PFSK-1 (cell line): ENCODE results near the gene AMACR.

Experiments used
- FOXP2 ChIP-seq: optimal IDR thresholded peaks from 2 replicates; pipeline ENCODE3; 2011; ENCODE audit warnings: borderline replicate concordance, control low read depth, inconsistent platforms; ENCODE audit not compliant: insufficient read depth; ENCODE audit errors: extremely low read length, extremely low read depth
- POLR2AphosphoS5 ChIP-seq: IDR thresholded peaks from 2 replicates; pipeline ENCODE4 v1.6.1; 2012; ENCODE audit warnings: low read depth, mild to moderate bottlenecking, control low read depth, low read length, moderate library complexity
- SIN3A ChIP-seq: IDR thresholded peaks from 2 replicates; pipeline ENCODE4 v1.6.1; 2012; ENCODE audit warnings: mild to moderate bottlenecking, low read length, moderate library complexity, borderline replicate concordance; ENCODE audit not compliant: insufficient read depth
- TAF1 ChIP-seq: IDR thresholded peaks from 2 replicates; pipeline ENCODE4 v1.6.1; 2012; ENCODE audit warnings: low read length, control low read depth, borderline replicate concordance; ENCODE audit not compliant: insufficient read depth
- TF ChIP-seq, protein P1 (sequence below), 2 experiments: IDR thresholded peaks; 2 replicates each; pipeline versions ENCODE4 v1.6.1 to v1.8.0; 2011 to 2012; ENCODE audit warnings: low read depth in 2 of 2, low read length in 2 of 2, control low read depth in 1 of 2, inconsistent platforms in 1 of 2, mild to moderate bottlenecking in 1 of 2, moderate library complexity in 1 of 2; ENCODE audit not compliant: insufficient read depth in 1 of 2

AMACR gene

GRCh38 chr5:33984178-33984577, 23.7 kb downstream of the AMACR start:
- no peak for TF ChIP-seq FOXP2
- TF ChIP-seq TAF1: no peak
- TF ChIP-seq POLR2AphosphoS5: no peak
- TF ChIP-seq SIN3A: no peak
- TF ChIP-seq, protein P1, sequence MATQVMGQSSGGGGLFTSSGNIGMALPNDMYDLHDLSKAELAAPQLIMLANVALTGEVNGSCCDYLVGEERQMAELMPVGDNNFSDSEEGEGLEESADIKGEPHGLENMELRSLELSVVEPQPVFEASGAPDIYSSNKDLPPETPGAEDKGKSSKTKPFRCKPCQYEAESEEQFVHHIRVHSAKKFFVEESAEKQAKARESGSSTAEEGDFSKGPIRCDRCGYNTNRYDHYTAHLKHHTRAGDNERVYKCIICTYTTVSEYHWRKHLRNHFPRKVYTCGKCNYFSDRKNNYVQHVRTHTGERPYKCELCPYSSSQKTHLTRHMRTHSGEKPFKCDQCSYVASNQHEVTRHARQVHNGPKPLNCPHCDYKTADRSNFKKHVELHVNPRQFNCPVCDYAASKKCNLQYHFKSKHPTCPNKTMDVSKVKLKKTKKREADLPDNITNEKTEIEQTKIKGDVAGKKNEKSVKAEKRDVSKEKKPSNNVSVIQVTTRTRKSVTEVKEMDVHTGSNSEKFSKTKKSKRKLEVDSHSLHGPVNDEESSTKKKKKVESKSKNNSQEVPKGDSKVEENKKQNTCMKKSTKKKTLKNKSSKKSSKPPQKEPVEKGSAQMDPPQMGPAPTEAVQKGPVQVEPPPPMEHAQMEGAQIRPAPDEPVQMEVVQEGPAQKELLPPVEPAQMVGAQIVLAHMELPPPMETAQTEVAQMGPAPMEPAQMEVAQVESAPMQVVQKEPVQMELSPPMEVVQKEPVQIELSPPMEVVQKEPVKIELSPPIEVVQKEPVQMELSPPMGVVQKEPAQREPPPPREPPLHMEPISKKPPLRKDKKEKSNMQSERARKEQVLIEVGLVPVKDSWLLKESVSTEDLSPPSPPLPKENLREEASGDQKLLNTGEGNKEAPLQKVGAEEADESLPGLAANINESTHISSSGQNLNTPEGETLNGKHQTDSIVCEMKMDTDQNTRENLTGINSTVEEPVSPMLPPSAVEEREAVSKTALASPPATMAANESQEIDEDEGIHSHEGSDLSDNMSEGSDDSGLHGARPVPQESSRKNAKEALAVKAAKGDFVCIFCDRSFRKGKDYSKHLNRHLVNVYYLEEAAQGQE (IDR thresholded peaks at IDR 0.05; ENCODE audit: insufficient read depth in 1 of 2, low read depth in 2 of 2, low read length in 2 of 2): no peak

- TF ChIP-seq SIN3A (no peak), POLR2AphosphoS5 (no peak), FOXP2 (no peak), TAF1 (no peak)
- TF ChIP-seq, protein P1 (IDR thresholded peaks at IDR 0.05; ENCODE audit: insufficient read depth in 1 of 2, low read depth in 2 of 2, low read length in 2 of 2): no peak
Observed at GRCh38 chr5:33981408-33982162, 26.3 kb downstream of the AMACR start.

DNA sequence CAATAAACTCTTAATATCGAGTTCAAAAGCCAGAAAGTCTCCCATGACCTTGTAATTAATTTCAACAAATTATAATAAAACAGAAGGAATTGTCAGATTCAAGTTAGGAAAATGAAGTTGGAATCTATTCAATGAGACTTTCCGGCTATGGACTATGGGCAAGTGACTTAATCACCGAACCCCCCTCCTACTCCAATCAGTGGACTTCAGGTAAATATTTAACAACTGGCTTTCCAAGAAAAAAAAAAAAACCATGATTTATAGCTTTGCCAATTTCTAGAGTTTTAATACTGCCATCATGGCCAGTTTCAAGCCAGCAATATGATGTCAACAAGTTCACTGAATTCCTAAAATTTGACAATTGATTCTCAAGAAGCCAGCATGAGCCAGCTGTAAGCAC, 27.8 kb downstream of the AMACR start:
- no peak for TF ChIP-seq FOXP2

DNA sequence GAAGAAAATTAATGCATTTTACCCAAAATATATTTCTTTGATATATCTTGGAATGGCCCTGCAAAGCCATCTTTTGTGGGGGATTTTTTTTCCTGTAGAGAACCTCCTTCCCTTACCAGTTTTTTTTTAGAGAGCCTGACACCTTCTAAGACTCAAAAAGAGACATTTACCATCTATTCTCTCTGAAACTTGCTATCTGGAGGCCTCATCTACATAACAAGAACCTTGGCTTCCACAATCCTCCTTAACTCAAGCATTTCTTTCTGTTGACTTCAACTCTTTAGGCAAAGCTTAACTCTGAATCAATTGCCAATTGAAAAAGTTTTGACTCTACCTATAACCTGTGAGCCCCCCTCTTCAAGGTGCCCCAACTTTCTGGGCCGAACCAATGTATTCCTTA, 29.5 kb downstream of the AMACR start:
- TF ChIP-seq FOXP2 (no peak), TAF1 (no peak), POLR2AphosphoS5 (no peak), SIN3A (no peak)
- TF ChIP-seq, protein P1 (IDR thresholded peaks at IDR 0.05; ENCODE audit: insufficient read depth in 1 of 2, low read depth in 2 of 2, low read length in 2 of 2): no peak

DNA sequence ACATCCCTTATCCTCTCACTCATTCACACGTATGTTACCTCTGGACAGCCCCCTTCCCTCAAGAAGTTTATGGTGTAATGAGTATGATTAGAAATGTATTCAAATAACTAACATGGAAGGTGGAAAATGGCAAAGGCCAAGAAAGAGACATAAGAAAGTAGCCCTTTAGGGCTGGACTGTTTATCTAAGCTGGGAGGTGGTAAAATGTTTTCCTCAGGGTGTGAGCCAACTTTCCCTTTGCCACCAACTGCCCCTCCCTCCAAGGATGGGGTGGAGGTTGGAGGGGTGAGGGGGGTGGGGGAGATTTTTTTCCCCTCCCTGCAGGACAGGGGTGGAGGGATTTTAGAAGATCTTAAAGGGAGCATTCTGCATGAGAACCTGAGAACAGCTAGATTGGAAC, 31.5 kb downstream of the AMACR start:
- TF ChIP-seq POLR2AphosphoS5 (no peak), FOXP2 (no peak)

- TF ChIP-seq TAF1: no peak
- TF ChIP-seq SIN3A: no peak
- no peak for TF ChIP-seq FOXP2
- TF ChIP-seq, protein P1 (IDR thresholded peaks at IDR 0.05; ENCODE audit: insufficient read depth in 1 of 2, low read depth in 2 of 2, low read length in 2 of 2): no peak
Observed at GRCh38 chr5:33975852-33976251, 32.0 kb downstream of the AMACR start.
